ENCODE results near the gene DENND1A.

- TF ChIP-seq POLR2AphosphoS5 (IDR thresholded peaks at IDR 0.05; ENCODE audit: low read depth, low read length) (no peak), SIN3A (IDR thresholded peaks at IDR 0.05; ENCODE audit: borderline replicate concordance, insufficient read depth, low read length) (no peak), TAF1 (IDR thresholded peaks at IDR 0.05; ENCODE audit: borderline replicate concordance, insufficient read depth, low read length) (no peak)
- TF ChIP-seq, protein P1, sequence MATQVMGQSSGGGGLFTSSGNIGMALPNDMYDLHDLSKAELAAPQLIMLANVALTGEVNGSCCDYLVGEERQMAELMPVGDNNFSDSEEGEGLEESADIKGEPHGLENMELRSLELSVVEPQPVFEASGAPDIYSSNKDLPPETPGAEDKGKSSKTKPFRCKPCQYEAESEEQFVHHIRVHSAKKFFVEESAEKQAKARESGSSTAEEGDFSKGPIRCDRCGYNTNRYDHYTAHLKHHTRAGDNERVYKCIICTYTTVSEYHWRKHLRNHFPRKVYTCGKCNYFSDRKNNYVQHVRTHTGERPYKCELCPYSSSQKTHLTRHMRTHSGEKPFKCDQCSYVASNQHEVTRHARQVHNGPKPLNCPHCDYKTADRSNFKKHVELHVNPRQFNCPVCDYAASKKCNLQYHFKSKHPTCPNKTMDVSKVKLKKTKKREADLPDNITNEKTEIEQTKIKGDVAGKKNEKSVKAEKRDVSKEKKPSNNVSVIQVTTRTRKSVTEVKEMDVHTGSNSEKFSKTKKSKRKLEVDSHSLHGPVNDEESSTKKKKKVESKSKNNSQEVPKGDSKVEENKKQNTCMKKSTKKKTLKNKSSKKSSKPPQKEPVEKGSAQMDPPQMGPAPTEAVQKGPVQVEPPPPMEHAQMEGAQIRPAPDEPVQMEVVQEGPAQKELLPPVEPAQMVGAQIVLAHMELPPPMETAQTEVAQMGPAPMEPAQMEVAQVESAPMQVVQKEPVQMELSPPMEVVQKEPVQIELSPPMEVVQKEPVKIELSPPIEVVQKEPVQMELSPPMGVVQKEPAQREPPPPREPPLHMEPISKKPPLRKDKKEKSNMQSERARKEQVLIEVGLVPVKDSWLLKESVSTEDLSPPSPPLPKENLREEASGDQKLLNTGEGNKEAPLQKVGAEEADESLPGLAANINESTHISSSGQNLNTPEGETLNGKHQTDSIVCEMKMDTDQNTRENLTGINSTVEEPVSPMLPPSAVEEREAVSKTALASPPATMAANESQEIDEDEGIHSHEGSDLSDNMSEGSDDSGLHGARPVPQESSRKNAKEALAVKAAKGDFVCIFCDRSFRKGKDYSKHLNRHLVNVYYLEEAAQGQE (IDR thresholded peaks at IDR 0.05; ENCODE audit: insufficient read depth in 1 of 2, low read depth in 2 of 2, low read length in 2 of 2): no peak
These were observed 154.3 kb downstream of the DENND1A start for GRCh38 chr9:123775289-123776284.

Measured in PFSK-1 (cell line).